K562 (cell line): ENCODE results near the gene CMIP. TPM values are rescaled to one million over a fixed set of nuclear protein-coding genes. Genes with fewer than 3 reads are reported as not detected.

Experiments
- BMI1 ChIP-seq: fragments of 150-350 bp; IDR thresholded peaks from 2 replicates; pipeline ENCODE4 v1.6.1; 2014; ENCODE audit warnings: low read length
- E2F5 ChIP-seq: sonication (generic); formaldehyde crosslinking; IDR thresholded peaks from 2 replicates; pipeline ENCODE4 v1.8.0; 2022; ENCODE audit warnings: mild to moderate bottlenecking, missing genetic modification reagents
- E4F1 ChIP-seq: fragments of 250-450 bp; sonication (Bioruptor Pico); IDR thresholded peaks from 2 replicates; pipeline ENCODE4 v1.5.0; 2021; ENCODE audit warnings: mild to moderate bottlenecking, borderline replicate concordance
- EP400 ChIP-seq: fragments of 450-650 bp; IDR thresholded peaks from 2 replicates; pipeline ENCODE4 v1.6.1; 2017; ENCODE audit warnings: antibody characterized with exemption, mild to moderate bottlenecking, moderate library complexity
- MTA2 ChIP-seq: fragments of 450-650 bp; IDR thresholded peaks from 2 replicates; pipeline ENCODE4 v1.6.1; 2016; ENCODE audit warnings: low read depth
- NELFE ChIP-seq: IDR thresholded peaks from 2 replicates; pipeline ENCODE4 v1.6.1; 2011; ENCODE audit warnings: mild to moderate bottlenecking; ENCODE audit not compliant: insufficient read depth, insufficient read length
- NR2F6 ChIP-seq: fragments of 450-650 bp; formaldehyde crosslinking; IDR thresholded peaks from 2 replicates; pipeline ENCODE4 v1.4.0; 2020; ENCODE audit warnings: mild to moderate bottlenecking
- RCOR1 ChIP-seq, 2 experiments: IDR thresholded peaks; 2 replicates each; pipeline ENCODE4 v1.6.1; 2012; ENCODE audit warnings: low read depth in 2 of 2, low read length in 2 of 2, borderline replicate concordance in 1 of 2, improper control_type of control experiment in 1 of 2
- SAP30 ChIP-seq: fragments of 200-600 bp; sonication (generic); IDR thresholded peaks from 2 replicates; pipeline ENCODE4 v1.6.1; 2012; ENCODE audit warnings: borderline replicate concordance, low read depth, mild to moderate bottlenecking, moderate library complexity, low read length, control low read depth, inconsistent platforms; ENCODE audit not compliant: insufficient read depth, poor library complexity, severe bottlenecking
- ZNF134 ChIP-seq: fragments of 250-450 bp; sonication (Bioruptor Pico); conservative IDR thresholded peaks from 2 replicates; pipeline ENCODE4 v1.4.0; 2020
- ZNF740 ChIP-seq, 3 experiments: fragments of 200-800 bp in 1 of 3; sonication (Bioruptor generic) in 1 of 3; sonication (generic) in 1 of 3; formaldehyde crosslinking in 1 of 3; IDR thresholded peaks; 2 replicates each; pipeline versions ENCODE4 v1.6.1 to v1.8.0; 2016 to 2022; ENCODE audit warnings: mild to moderate bottlenecking in 2 of 3, missing compliant biosample characterization in 2 of 3, missing genetic modification characterization in 2 of 3, missing genetic modification reagents in 1 of 3
- ZNF77 ChIP-seq: fragments of 250-450 bp; sonication (Bioruptor Pico); IDR thresholded peaks from 2 replicates; pipeline ENCODE4 v1.5.0; 2020
- polyA plus RNA-seq, 8 experiments: library from polyadenylated mRNA; depleted of rRNA in 4 of 8; stranded (reverse) in 5 of 8; unstranded in 3 of 8; fragments of >200 nt; fragmentation: Nextera tagmentation in 2 of 8; fragmentation: Illumina TruSeq in 1 of 8; extraction: Ambion mirVana in 2 of 8; extraction: Trizol in 1 of 8; gene quantifications; 2 replicates each; pipeline versions ENCODE4 v1.2.1 to v1.2.3, GENCODE V29; 2011 to 2014; ENCODE audit warnings: inconsistent platforms in 1 of 8, missing spikeins in 1 of 8
- total RNA-seq, 7 experiments: library from RNA; depleted of rRNA in 6 of 7; stranded (reverse); fragments of >200 nt in 6 of 7; fragmentation: Illumina TruSeq in 2 of 7; extraction: Trizol in 2 of 7; gene quantifications; 2 replicates each; pipeline versions ENCODE4 v1.2.1 to v1.2.3, GENCODE V29; 2011 to 2021; ENCODE audit warnings: low replicate concordance in 1 of 7
- TF ChIP-seq, protein P1 (sequence below), 2 experiments: fragments of 450-650 bp; IDR thresholded peaks; 2 replicates each; pipeline ENCODE4 v1.6.1; 2016; ENCODE audit warnings: mild to moderate bottlenecking in 2 of 2, borderline replicate concordance in 1 of 2, low read depth in 1 of 2, moderate library complexity in 1 of 2

Gene CMIP
- total and polyA plus RNA-seq, 9 of the 15 experiments (the other 6 are each of a cell fraction or from before 2014, with no cell fraction given): 0.94 to 82.5 (median 10.3) TPM

GRCh38 chr16:81505011-81505661 is 60.5 kb downstream of the CMIP start (continued):
- TF ChIP-seq, protein P1, sequence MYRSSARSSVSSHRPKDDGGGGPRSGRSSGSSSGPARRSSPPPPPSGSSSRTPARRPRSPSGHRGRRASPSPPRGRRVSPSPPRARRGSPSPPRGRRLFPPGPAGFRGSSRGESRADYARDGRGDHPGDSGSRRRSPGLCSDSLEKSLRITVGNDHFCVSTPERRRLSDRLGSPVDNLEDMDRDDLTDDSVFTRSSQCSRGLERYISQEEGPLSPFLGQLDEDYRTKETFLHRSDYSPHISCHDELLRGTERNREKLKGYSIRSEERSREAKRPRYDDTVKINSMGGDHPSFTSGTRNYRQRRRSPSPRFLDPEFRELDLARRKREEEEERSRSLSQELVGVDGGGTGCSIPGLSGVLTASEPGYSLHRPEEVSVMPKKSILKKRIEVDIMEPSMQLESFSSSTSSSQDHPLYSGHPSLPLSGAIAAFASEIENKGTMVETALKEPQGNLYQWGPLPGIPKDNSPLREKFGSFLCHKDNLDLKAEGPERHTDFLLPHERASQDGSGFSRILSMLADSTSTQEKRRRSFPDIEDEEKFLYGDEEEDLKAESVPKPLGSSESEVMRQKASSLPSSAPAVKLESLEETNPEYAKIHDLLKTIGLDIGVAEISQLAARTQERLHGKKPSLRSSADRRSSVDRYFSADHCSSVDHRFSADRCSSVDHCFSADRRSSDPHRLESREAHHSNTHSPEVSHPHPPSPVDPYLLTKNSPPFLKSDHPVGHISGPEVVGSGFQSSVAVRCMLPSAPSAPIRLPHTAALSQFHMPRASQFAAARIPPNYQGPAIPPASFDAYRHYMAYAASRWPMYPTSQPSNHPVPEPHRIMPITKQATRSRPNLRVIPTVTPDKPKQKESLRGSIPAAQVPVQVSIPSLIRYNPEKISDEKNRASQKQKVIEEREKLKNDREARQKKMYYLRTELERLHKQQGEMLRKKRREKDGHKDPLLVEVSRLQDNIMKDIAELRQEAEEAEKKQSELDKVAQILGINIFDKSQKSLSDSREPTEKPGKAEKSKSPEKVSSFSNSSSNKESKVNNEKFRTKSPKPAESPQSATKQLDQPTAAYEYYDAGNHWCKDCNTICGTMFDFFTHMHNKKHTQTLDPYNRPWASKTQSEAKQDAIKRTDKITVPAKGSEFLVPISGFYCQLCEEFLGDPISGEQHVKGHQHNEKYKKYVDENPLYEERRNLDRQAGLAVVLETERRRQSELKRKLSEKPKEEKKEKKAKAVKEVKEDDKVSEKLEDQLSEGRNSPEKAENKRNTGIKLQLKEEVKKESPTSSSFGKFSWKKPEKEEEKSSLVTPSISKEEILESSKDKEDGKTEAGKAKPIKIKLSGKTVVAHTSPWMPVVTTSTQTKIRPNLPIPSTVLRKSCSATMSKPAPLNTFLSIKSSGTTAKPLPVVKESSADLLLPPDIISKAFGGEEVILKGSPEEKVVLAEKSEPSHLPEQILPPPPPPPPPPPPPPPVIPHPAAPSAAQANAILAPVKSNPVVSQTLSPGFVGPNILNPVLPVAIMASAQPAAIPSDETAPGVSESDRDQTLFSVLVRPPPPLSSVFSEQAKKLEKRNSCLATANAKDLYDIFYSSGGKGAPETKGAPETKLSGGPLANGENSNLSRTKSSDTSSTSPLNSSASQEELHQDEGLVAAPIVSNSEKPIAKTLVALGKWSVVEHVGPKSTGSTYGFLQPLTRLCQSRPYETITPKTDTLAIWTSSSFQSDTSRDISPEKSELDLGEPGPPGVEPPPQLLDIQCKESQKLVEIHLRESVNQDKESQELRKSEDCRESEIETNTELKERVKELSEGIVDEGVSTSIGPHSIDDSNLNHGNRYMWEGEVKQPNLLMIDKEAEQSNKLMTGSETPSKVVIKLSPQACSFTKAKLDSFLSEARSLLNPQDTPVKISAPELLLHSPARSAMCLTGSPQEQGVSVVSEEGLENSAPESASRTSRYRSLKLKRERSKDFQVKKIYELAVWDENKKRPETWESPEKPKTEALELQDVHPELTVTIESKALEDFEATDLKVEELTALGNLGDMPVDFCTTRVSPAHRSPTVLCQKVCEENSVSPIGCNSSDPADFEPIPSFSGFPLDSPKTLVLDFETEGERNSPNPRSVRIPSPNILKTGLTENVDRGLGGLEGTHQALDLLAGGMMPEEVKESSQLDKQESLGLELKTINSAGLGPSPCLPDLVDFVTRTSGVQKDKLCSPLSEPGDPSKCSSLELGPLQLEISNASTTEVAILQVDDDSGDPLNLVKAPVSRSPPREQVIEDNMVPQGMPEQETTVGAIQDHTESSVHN (IDR thresholded peaks at IDR 0.05; ENCODE audit: borderline replicate concordance in 1 of 2, low read depth in 1 of 2): no peak
- TF ChIP-seq NR2F6 (CRISPR knock-in tag) (no peak), BMI1 (no peak), MTA2 (no peak), EP400 (peak; percentile 83), ZNF740 (CRISPR knock-in tag; IDR thresholded peaks at IDR 0.05) (no peak), ZNF740 (tag; IDR thresholded peaks at IDR 0.05) (no peak), ZNF134 (CRISPR knock-in tag) (0 out of 2 replicates have a peak, but pooled peaks have one; percentile 12), RCOR1 (IDR thresholded peaks at IDR 0.05; ENCODE audit: borderline replicate concordance in 1 of 2, low read depth in 2 of 2, low read length in 2 of 2) (peak in 1 of 2 experiments; percentile 68; a peak in 1 of 4 replicates), E4F1 (CRISPR knock-in tag) (no peak), NELFE (no peak), SAP30 (peak; percentile 82), ZNF77 (CRISPR knock-in tag) (no peak), E2F5 (CRISPR knock-in tag) (no peak)
